GM19023 (cell line): Measurements from ENCODE around the gene PEX6.
"Not testable (repeated sequence)": the region's sequence is repeated elsewhere in the genome, so short reads cannot be mapped to it uniquely, and the experiment has no call there.

Experiments
- ATAC-seq: cut with Tn5 transposase; IDR thresholded peaks from one replicate; pipeline ENCODE4 v1.9.1; 2021; ENCODE audit warnings: mild to moderate bottlenecking, moderate library complexity; ENCODE audit not compliant: unreplicated experiment

Gene PEX6

DNA sequence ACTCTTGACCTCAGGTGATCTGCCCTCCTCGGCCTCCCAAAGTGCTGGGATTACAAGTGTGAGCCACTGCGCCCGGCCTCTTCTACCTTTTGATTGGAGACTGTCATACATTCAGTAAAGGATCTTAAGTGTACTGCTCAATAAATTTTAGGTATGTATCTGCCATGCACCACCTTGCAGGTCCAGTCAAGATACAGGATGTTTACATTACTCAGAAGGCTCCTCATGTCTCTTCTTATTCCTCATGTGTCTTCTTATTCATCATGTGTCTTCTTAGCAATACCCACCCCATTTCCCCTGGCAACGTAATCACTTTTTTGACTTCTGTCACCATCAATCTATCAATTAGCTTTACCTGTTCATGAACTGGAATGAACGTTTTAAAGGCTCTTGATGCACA, 26.9 kb upstream of the PEX6 start:
- ATAC-seq: no peak

DNA sequence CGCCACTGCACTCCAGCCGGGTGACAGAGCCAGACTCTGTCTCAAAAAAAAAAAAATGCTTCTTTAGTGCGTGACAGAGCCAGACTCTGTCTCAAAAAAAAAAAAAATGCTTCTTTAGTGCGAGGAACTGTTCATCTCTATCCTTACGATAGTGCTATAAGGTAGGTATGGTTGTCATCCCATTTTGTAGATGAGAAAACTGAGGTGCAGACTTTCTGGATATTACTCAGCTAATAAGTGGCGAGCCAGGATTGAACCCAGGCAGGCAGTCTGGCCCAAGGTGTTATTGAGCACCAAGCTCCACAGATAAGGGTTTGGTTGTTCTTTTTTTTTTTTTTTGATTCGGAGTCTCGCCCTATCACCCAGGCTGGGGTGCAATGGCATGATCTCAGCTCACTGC, 22.9 kb upstream of the PEX6 start:
- ATAC-seq: no peak

DNA sequence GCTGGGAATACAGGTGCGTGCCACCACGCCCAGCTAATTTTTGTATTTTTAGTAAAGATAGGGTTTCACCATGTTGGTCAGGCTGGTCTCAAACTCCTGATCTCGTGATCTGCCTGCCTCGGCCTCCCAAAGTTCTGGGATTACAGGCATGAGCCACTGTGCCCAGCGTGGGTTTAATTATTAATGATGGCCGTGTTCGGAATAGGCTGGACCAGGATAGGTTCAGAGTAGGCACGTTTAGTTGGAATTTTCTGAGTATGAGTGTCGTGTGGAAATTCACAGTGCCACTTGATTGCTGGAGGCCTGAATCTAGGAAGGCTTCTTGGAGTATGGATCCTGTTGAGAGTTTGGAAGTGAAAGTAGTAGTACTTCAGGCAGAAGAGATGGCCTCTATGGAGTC, 19.2 kb upstream of the PEX6 start:
- not testable (repeated sequence) for ATAC-seq

DNA sequence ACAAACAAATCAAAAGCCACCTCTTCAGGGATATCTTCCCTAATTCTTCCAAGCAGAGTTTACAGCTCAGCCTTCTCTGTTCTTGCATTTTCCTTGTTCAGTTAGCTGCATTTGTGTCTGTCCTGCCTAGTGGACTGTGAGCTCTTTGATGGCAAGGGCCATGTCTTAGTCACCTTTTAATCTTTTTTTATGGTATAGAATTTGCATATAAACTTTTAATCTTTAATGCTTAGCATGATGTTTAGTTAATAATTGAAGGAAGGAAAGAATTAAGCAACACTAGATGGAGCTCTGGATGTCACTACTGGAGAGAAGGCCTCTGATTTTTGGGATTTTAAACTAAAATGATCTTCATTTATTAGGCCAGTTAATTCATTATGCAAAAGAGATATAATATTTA, 17.5 kb upstream of the PEX6 start:
- no peak for ATAC-seq

DNA sequence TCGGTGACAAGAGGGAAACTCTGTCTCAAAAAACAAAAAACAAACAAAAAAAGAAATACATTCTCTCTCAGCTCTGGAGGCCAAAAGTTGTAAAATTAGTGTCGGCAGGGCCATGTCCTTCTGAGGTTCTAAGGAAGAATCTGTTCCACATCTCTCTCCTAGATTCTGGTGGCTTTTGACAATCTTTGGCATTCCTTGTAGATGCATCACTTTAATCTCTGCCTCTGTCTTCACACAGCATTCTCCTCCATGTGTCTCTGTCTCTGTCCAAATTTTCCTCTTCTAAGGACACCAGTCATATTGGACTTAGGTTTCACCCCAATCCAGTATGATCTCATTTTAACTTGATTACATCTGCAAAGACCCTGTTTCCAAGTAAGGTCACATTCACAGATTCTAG, 14.5 kb upstream of the PEX6 start:
- no peak for ATAC-seq

DNA sequence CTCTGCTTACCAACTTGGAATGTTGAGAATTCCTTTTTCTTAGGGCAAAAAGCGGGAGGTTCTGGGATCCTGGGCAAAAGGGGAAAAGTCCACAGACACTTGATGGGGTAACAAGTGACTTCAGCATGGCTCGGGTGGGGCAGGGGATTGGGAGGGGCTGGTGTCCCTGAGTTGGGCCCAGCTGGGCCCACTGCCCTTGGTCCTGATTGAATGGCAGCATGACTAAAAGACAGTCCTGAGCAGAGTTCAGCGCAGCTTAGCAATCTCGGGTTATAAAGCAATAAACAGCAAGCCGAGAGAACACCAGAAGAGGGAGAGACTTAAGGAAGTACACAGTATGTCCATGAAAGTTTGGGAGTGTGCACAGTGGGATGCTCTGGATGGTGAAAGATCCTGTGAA, 10.9 kb upstream of the PEX6 start:
- no peak for ATAC-seq

DNA sequence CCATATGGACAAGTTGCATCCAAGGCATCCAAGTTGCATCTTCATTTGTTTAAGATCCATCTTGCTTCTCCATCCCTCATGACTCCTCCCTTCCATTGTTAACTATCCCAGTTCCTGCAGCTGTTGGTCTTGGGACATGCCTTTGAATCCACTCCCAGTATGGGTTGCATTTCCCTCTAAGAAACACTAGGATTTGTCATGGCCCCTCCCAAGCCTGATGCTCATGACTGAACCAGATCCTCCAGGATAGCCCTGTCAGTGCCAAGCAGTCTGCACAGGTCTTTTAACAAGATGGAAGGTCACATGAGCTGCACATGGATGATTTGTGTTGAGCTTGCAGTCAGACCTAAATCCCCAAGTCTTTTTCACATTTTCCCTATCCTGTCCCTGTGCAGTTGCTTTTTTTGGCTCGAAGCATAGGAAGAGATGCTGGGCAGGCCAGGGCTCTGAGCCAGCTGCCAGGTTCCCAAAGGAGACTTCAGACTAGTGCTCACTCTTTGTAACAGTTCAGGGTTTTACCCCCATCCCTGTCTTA, 9.6 kb upstream of the PEX6 start:
- no peak for ATAC-seq

DNA sequence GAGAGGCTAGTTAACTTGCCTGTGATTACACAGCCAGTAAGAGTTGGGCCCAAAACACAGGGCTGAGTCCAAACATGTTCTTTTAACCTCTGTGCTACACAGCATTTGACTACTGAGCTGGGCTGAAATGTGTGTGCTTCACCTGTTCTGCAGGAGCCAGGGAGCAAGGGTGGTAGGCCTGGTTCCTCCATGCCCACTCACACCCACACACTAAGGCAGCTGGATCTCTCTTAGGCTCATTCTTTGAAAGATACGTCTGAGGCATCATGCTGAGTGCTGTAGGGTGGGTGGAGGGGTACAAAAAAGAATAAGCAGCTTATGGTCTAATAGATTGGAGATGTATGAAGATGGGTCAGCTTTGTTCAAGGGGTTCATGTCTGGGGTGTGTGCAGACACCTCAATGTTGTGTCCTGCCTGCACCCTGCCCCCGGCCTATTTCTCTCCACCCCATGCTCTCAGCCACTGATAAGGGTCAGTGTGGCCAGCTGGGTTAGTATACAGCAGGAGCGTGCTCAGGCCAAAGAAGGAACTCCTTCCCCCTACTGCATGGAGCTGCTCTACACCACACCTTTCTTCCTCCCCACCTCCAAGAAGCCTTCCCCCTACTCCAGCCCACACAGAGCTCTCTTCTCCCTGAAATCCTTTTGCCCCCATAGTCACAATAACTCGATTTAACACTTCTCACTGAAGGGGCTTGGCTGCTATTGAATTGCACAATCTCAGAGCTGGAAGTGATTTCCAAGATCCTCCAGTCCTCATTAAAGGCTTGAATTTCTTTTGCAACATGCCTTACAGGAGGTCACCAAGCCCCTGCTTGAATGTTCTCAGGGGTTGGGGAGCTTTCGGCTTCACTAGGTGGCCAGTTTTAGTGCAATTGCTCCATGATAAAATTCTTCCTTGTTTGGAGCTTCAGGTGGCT, 8.8 kb upstream of the PEX6 start:
- ATAC-seq: no peak

DNA sequence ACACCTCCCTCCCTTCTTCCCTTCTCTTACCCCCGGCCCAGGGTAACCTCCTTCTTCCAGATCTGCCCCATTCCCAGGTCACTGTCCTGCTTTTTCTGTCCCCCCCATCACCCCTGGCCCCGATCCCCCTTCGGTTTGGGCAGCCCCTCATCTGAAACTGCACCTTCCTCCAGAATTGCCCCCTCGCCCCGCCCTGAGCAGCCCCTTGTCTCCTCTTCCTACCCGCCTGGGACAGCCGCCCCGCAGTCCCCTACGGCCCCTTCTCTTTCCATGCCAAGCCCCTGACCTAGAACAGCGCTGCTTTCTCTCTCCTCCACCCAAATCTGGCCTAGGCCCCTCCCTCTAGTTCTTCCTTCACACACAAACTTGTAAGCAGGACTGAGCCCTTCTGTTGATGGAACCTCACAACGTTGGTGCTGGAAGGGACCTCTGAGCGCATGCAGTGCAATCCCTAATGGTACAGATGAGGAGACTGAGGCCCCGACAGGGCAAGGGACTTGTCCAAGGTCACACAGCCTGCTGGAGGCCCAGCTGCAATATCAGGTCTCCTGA, 6.0 kb upstream of the PEX6 start:
- no peak for ATAC-seq

DNA sequence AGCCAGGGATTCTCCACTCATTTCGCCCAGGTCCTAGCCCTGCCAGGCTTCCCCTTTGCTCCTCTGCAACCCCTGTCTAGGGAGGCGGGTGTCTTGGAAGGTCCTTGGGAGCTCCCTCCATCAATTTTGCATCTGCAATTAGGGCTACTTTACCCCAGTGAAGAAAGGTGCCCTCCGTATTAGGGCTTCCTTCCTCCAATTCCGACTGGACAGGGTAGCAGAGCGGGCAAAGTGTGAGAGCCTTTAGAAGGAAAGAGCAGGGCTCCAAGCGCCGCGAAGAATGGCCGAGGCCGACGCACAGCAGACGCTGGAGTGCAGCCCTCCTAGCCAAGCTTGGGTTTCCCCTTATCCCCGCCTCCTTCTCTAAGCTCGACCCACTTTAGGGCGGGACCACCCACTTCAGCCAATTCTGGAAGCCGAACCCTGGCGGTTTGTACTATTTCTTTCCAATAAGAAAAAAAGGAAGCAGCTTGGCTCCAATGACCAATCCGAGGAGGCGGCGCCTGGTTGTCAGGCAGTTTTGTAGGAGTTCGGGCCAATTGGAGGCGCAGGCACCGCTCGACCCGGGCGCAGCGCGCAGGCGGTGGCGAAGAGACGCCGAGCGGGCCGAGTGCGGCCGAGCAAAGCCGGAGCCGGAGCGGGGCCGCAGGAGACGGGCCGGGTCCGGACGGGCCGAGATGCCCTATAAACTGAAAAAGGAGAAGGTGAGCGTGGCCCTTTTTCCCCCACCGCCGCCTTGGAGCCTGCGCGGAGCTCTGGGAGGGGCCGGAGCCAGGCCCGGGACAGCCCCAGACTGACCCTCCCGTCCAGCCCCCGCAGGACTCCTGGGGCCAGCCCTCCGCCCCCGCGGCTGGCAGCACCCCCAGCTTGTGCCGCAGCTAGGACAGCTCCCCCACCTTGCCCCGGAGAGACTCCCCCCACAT, 5.3 kb upstream of the PEX6 start, which contains the start of gene PPP2R5D:
Gene PPP2R5D (plus strand): TSS at position 570 of the 923 bp plus-strand sequence. CDS start 108 bp downstream, at position 678.
- ATAC-seq: peak; percentile 94

DNA sequence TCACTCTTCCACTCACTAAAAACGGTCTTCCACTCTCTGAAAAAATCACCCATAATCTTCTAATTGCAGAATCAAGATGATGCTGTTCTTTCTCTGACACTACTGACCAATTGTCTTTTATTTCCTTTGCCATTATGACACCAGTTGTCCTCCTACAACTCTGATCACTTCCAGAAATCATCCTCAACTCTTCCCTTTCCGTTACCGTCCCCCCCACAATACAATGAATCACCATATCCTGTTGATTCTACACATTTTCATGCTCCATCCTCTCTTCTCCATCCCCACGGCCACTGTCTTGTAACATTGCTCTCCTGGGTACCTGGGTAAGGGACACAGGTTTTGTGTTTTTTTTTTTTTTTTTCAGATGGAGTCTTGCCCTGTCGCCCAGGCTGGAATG, 2.9 kb upstream of the PEX6 start:
- ATAC-seq: no peak

DNA sequence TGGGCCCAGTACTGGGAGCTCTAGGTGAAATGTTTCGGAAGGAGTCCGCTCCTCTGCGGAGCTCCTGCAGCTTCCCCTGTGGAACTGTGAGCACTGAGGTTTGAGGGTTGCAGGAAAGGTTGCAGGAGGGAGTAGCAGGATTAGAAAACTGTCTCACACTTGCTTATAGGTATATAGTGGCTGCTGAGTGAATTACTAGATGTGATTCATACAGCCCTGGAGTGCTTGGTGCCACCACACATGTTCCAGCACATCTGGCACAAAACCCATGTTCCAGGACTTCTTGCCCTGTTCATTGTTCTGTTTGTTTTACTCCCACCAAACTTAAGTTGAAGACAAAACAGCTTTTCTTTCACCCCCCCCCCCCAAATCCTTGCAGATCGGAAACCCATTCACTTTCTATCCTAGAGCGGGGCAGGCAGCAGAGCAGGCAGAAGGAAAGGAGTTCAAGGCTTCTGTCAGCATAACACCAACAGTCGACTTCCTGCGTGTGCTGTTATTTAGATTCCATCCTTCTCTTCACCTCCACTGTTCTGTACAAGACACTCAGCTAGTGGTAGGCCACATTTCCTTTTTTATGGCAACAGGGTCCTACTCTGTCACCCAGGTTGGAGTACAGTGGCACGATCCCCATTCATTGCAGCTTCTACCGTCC, 669 bp upstream of the PEX6 start:
- peak; percentile 12 for ATAC-seq

DNA sequence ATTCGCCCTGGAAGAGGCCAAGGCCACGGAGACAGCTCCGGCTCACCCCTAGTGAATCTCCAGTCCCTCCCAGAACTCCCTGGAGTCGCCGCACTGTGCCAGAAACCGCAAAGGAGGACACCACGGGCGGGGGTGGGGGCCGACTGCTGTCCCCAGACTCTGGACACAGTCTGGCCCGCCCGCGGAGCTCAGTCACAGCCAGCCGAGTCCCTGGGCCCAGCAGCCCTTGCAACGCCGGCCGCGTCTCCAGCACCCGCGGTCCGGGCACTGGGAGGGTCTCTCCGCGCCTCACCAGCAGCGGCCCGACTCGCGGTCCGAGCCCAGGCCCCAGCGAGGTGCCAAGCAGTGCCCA, 518 bp downstream of the PEX6 start:
- ATAC-seq: peak; percentile 22

DNA sequence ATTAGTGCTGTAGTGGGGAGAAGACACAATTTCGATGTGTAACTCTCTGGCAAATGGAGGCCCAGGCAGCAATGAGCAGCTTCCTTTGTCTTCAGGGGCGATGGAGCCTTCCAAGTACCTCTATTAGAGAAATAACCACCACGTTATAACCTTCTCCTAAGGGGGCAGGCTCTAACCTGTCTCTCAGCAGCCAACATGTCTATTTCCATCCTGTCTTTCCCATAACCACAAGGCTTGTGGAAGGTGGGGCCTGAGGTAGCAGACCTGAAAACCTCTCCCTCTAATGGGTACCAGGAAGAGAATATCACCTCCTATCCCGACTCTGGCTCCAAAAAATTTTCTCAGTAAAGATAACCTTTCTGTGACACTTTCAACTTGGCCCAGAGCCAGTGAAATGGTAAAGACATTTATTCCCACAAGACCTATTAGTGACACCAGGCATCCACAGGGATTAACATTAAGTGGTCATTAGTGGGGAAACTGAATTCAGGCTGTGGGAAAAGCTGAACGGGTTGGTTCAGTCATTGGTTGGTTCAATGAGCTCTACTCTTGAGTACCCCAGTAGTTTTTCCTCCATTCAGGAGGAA, 4.0 kb downstream of the PEX6 start:
- no peak for ATAC-seq

DNA sequence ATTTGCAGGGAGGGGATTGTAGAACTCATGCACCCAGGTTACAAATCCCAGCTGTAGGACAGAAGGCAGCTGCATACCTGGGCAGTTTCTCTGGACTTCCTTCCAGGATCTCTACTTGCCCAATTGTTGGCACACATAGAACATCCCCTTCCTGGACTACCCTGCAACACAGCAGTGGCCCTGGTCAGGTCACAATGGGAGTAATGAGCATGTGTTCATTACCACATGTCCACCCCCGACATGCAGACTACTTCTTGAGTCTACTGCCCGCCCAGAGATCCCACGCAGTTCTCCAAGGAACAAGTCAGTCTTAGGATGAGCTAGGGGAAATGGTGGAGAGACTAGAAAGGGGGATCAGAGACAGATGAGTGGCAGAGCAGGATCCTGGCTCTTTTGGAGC, 5.1 kb downstream of the PEX6 start:
- no peak for ATAC-seq

DNA sequence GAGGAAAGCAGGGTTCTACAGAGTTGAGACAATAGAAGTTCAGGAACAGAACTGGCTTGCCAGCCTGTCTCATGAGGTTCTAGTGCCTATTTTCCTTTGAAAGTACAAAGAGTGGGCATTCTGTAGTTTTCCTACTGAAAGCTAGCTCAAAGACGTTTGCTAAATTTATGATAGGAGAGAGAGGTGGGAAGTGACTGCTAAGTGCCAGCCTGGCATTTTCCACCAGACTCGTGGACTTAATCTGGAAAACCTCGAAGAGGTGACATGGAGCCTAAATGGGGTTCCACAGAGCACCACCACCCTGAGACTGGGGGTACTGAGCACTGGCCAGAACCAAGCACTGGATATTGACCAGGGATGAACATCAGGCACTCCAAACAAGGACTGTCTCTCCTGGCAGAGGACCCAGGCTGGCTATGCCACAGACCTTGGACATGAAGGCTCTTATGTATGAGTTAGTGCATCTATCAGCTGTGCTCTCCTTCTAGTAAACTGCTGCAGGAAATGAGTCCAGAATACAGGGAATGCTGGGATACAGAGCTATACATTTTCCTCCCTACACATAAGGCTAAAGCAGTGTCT, 7.1 kb downstream of the PEX6 start:
- ATAC-seq: no peak

DNA sequence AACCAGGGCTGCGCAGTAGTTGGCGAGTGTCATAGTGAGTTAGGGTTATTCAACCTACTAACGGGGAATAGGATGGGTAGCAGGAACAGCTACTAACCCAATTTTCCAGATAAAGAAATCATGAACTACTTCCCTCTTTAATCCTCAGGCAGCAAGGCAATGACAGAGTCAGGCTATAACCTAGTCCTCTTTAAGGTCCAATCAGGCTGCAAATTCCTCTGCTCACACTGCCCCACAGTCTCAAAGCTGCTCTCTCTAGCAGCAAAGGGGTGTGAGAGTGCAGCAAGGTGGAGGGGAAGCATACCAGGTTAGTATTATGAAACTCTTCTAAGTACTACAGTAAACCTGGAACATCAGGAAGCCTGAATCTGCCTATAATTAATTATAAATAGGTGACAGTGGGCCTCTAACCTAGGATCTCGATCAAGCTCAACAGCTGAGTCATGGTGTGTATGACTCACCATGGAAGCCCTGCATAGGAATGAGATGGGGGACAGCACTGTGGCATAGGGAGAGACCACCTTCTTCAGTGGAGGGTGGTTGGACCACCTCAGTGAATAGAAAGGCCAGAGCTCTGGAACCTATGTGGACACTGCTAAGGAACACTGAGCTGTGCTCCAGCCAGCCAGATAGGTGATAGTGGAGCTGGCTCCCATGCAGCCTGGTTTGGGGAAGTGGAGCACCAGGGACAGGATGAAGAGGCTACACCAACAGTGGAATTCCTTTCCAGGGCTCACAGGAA, 7.9 kb downstream of the PEX6 start:
- ATAC-seq: no peak

DNA sequence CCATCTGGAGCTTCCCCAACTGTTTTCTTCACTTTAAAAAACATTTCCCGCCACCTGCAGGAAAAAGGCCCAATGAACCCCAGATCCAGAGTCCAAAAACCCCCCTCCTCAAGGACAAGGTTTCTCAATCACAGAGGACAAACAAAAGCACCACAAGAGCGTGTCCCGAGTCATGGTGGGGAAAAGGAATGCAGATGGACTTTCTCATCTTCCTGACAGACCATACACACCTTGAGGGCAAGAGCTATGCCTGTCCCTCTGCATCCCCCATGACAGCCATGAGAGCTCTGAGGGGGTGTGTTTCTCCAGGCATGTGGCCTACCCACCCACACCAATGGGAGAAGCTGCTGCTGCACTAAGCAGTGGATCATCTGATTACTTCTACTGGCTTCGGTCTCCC, 9.0 kb downstream of the PEX6 start:
- ATAC-seq: no peak

DNA sequence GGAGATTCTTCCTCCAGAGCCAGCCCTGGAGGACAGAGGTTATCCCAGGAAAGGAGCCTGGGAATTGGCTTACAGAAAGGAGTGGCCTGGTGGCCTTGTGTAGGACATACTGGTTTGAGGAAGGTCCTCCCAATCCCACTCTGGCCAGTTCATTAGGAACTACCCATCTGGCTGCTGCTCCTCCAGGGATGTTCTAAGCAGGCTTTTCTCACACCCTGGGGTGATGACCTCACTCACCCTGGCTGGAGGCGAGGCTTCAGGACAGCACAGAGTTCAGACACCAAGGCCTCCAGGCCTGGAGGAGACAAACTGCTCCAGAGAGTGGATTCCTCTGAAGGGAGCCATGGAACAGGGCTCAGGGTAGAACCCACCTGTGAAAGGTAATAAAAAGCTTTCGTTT, 9.6 kb downstream of the PEX6 start:
- ATAC-seq: no peak
